Upper lobe of right lung (tissue), 1 donor: ENCODE results near the gene RASAL2. TPM values are rescaled to one million over a fixed set of nuclear protein-coding genes. Genes with fewer than 3 reads are reported as not detected.
A peak's percentile ranks its signal among the peaks of the same experiment; 100 is the strongest.
"Not testable (repeated sequence)": the region's sequence is repeated elsewhere in the genome, so short reads cannot be mapped to it uniquely, and the experiment has no call there.

Experiments used
- ATAC-seq: fragments of 200-7000 bp; cut with Tn5 transposase; one replicate; pipeline ENCODE4 v1.9.1; 2020; ENCODE audit warnings: mild to moderate bottlenecking, moderate library complexity
- DNase-seq: peaks from one replicate; pipeline ENCODE4 v3.0.0-alpha.2; 2020
- H3K27ac ChIP-seq: fragments of 200-600 bp; one replicate; pipeline ENCODE4 v1.8.0; 2022
- H3K27me3 ChIP-seq: fragments of 200-600 bp; one replicate; pipeline ENCODE4 v1.8.0; 2022; ENCODE audit warnings: mild to moderate bottlenecking
- H3K36me3 ChIP-seq: fragments of 200-600 bp; one replicate; pipeline ENCODE4 v1.8.0; 2022
- H3K4me1 ChIP-seq: fragments of 200-600 bp; one replicate; pipeline ENCODE4 v1.8.0; 2022
- H3K4me3 ChIP-seq: fragments of 200-600 bp; one replicate; pipeline ENCODE4 v1.8.0; 2022; ENCODE audit warnings: mild to moderate bottlenecking
- H3K9me3 ChIP-seq: fragments of 200-600 bp; one replicate; pipeline ENCODE4 v1.8.0; 2022
- CTCF ChIP-seq: fragments of 200-600 bp; IDR thresholded peaks from one replicate; pipeline ENCODE4 v1.8.0; 2022; ENCODE audit warnings: antibody characterized with exemption
- intact Hi-C: fragments of 100-400 bp; cut with DNase I; formaldehyde crosslinking; loops from one replicate; pipeline ENCODE4 v1.11.0; 2022
- total RNA-seq: library from RNA; stranded (reverse); fragmentation: NEBNext Ultra II Directional; extraction: Animal tissue kit (Norgen Biotek cat#: 25700); gene quantifications from one replicate; pipeline ENCODE4 v1.2.1, GENCODE V29; 2021
- donor health status: DM: no; HTN: yes; CAD: no; lungs with severe emphysema.

The RASAL2 gene
- total RNA-seq, 1 donor from 2014 or later = 39.4 TPM

DNA sequence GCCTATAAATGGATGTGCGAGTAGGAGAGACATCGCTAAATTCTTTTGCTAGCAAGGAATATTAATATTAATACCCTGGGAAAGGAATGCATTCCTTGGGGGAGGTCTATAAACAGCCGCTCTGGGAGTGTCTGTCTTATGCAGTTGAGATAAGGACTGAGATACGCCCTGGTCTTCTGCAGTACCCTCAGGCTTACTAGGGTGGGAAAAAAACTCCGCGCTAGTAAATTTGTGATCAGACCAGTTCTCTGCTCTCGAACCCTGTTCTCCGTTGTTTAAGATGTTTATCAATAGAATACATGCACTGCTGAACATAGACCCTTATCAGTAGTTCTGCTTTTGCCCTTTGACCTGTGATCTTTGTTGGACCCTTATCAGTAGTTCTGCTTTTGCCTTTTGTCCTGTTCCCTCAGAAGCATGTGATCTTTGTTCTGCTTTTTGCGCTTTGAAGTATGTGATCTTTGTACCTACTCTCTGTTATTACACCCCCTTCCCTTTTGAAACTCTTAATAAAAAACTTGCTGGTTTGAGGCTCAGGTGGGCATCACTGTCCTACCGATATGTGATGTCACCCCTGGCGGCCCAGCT lies 114.5 kb downstream of the RASAL2 start:
- H3K9me3 ChIP-seq = peaks cover 32% of the 10 kb centered on the region
- H3K27ac ChIP-seq, ATAC-seq, H3K36me3 ChIP-seq, H3K4me3 ChIP-seq, H3K4me1 ChIP-seq, intact Hi-C loops, DNase-seq, H3K27me3 ChIP-seq: not testable (repeated sequence)

DNA sequence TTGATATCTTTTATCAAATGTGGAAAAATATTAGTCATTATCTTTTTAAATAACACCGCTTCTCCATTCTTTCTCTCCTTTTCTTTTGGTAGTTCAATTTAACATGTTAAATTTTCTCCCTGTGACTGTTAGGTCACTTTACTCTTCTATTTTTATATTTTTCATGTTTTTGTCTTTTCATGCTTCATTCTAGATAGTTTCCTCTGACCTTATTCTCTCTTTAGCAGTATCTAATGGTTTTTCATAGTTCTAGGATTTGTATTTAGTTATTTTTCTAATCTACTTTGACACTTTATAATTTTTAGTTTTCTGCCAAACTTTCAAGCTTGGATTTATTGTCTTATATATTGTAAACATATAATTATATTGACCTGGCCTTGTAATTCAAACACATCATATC lies 116.0 kb downstream of the RASAL2 start:
- DNase-seq = no peak
- intact Hi-C loops = no loop called here
- ATAC-seq = no peak
- H3K27ac ChIP-seq = no peak overlapping the region
- H3K9me3 ChIP-seq = peaks cover 32% of the 10 kb centered on the region
- no peaks in the 10 kb centered on the region for H3K4me1 ChIP-seq
- TF ChIP-seq CTCF = no peak
- H3K36me3 ChIP-seq = no peaks in the 10 kb centered on the region
- no peaks in the 10 kb centered on the region for H3K27me3 ChIP-seq
- no peak overlapping the region for H3K4me3 ChIP-seq

DNA sequence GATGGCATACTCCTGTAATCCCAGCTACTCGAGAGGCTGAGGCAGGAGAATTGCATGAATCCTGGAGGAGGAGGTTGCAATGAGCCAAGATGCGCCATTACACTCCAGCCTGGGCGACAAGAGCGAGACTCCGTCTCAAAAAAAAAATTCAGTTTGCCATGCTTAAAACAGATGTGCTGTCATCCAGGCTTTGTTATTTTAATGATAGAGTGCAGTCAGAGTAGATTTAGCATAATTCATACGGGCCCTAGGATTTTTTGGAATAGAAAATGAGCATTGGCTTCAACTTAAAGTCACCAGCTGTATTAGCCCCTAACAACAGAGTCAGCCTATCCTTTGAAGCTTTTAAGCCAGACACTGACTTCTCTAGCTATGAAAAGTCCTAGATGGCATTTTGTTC lies 124.6 kb downstream of the RASAL2 start:
- intact Hi-C loops = no loop called here
- ATAC-seq (no peak), DNase-seq (no peak)
- Histone ChIP-seq H3K27me3 (no peaks in the 10 kb centered on the region), H3K36me3 (no peaks in the 10 kb centered on the region), H3K9me3 (no peaks in the 10 kb centered on the region), H3K27ac (no peak overlapping the region), H3K4me1 (no peaks in the 10 kb centered on the region), H3K4me3 (no peak overlapping the region)
- no peak for TF ChIP-seq CTCF

DNA sequence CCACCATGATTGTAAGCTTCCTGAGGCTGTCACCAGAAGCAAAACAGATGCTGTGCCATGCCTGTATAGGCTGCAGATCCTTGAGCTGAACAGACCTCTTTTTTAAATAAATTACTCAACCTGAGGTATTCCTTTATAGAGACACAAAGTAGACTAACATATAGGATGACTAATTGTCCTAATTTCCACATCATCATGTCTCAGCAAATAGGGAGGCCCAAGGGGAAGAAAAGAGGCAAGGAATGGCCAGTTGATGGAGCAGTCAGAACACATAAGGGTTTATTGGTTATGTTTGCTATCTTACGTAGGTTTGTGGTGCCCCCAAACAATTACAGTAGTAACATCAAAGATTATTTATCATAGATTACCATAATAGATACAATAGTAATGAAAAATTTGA lies 126.2 kb downstream of the RASAL2 start:
- H3K27me3 ChIP-seq = no peaks in the 10 kb centered on the region
- H3K27ac ChIP-seq = no peak overlapping the region
- TF ChIP-seq CTCF = no peak
- no peaks in the 10 kb centered on the region for H3K4me1 ChIP-seq
- H3K4me3 ChIP-seq = no peak overlapping the region
- H3K36me3 ChIP-seq = no peaks in the 10 kb centered on the region
- ATAC-seq (peak; percentile 24), DNase-seq (no peak)
- intact Hi-C loops = no loop called here
- no peaks in the 10 kb centered on the region for H3K9me3 ChIP-seq

DNA sequence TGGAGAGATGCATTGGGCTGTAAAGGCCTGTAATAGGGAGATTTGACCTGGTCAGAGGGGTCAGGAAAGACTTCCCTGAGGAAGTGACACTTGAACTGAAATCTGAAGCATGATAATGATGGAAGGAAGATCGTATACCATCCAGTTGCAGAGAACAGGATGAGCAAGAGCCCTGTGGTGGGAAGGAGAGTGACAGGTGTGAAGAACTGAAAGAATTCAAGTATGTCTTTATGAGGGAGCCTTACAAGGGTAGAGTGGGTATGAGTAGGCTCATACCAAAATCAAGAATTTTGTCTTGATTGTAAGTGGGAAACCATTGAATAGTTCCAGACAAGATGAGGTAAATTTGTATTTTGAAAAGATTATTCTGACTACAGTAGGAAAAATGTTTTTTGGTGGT lies 129.4 kb downstream of the RASAL2 start:
- H3K4me1 ChIP-seq = no peaks in the 10 kb centered on the region
- no peak for TF ChIP-seq CTCF

DNA sequence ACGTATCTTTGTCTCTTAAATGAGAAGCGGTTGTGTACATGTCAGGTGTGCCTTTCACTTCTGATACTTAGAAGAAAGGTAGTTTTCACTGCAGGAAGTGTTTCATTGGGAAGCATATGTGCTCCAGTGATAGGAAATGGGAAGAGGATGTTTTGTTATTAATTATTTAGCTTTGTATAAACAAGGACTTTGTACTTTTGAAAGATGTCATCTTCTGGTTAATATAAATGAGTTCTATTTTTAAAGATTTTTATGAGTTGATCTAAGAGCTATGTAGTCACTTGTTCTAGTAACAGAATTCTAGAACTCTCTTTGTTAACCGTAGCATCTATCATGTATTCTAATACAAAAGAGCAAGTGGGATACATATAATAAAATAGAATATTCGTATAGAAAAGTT lies 130.5 kb downstream of the RASAL2 start:
- intact Hi-C loops = no loop called here
- TF ChIP-seq CTCF = no peak
- Histone ChIP-seq H3K4me1 (no peaks in the 10 kb centered on the region), H3K36me3 (no peaks in the 10 kb centered on the region), H3K27ac (no peak overlapping the region), H3K9me3 (no peaks in the 10 kb centered on the region), H3K4me3 (no peak overlapping the region), H3K27me3 (no peaks in the 10 kb centered on the region)
- ATAC-seq (no peak), DNase-seq (no peak)

More for the DNA sequence above, 129.4 kb downstream of the RASAL2 start:
- ATAC-seq (no peak), DNase-seq (no peak)
- Histone ChIP-seq H3K4me3 (no peak overlapping the region), H3K36me3 (no peaks in the 10 kb centered on the region), H3K27ac (no peak overlapping the region), H3K27me3 (no peaks in the 10 kb centered on the region), H3K9me3 (no peaks in the 10 kb centered on the region)
- intact Hi-C loops = no loop called here
